Ishikawa (cell line): ENCODE data around the gene RIMS1.

ENCODE experiments used
- CEBPB ChIP-seq: IDR thresholded peaks from 2 replicates; pipeline ENCODE4 v1.6.1; 2012
- CREB1 ChIP-seq: IDR thresholded peaks from 2 replicates; pipeline ENCODE4 v1.6.1; 2012; ENCODE audit warnings: low read depth
- EGR1 ChIP-seq: IDR thresholded peaks from 2 replicates; pipeline ENCODE4 v1.6.1; 2012
- EP300 ChIP-seq: IDR thresholded peaks from 2 replicates; pipeline ENCODE4 v1.6.1; 2012; ENCODE audit warnings: borderline replicate concordance
- FOXM1 ChIP-seq: IDR thresholded peaks from 2 replicates; pipeline ENCODE4 v1.6.1; 2012; ENCODE audit warnings: low read depth, borderline replicate concordance
- NFIC ChIP-seq: IDR thresholded peaks from 2 replicates; pipeline ENCODE4 v1.6.1; 2012
- RAD21 ChIP-seq: IDR thresholded peaks from 2 replicates; pipeline ENCODE4 v1.6.1; 2012; ENCODE audit warnings: low read depth
- TAF1 ChIP-seq: IDR thresholded peaks from 2 replicates; pipeline ENCODE4 v1.6.1; 2012; ENCODE audit warnings: low read depth, mild to moderate bottlenecking
- TCF12 ChIP-seq: IDR thresholded peaks from 2 replicates; pipeline ENCODE4 v1.6.1; 2012; ENCODE audit warnings: low read depth
- TEAD4 ChIP-seq: IDR thresholded peaks from 2 replicates; pipeline ENCODE4 v1.6.1; 2012
- USF1 ChIP-seq: IDR thresholded peaks from 2 replicates; pipeline ENCODE4 v1.6.1; 2012
- YY1 ChIP-seq: IDR thresholded peaks from 2 replicates; pipeline ENCODE4 v1.6.1; 2012; ENCODE audit warnings: low read depth
- ZBTB7A ChIP-seq: IDR thresholded peaks from 2 replicates; pipeline ENCODE4 v1.6.1; 2012; ENCODE audit warnings: low read depth
- TF ChIP-seq, protein P1 (sequence below): IDR thresholded peaks from 2 replicates; pipeline ENCODE4 v1.6.1; 2012
- TF ChIP-seq, protein P2 (sequence below): IDR thresholded peaks from 2 replicates; pipeline ENCODE4 v1.6.1; 2012; ENCODE audit warnings: low read depth, mild to moderate bottlenecking

Gene RIMS1

DNA sequence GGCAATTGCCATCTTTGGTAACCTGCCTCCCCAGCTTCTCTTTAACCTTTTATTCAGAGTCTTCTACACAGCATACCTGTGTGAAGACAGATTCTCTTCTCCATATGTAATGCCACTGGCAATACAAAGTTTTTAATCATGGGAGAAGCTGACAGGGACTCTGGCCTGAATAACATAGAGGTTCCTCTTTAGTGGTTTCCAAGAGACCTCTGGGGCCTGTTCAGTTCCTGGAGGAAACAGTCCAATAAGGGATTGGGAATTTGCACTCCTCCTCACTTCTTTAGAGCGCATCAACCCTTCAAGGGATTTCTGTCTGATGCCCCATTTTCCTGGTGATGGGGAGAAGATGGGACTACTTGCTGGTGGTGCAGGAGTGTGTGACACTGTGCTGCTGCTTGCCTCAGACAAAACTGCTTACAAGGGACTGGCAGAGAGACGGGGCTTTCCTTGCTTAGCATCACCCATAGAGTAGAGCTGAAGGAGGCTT, 1.4 kb downstream of the RIMS1 start:
- no peak for TF ChIP-seq USF1
- TF ChIP-seq NFIC = no peak
- TF ChIP-seq CEBPB = no peak
- no peak for TF ChIP-seq TEAD4
- TF ChIP-seq RAD21 = no peak
- TF ChIP-seq CREB1 = no peak
- TF ChIP-seq, protein P1, sequence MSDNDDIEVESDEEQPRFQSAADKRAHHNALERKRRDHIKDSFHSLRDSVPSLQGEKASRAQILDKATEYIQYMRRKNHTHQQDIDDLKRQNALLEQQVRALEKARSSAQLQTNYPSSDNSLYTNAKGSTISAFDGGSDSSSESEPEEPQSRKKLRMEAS = no peak
- TF ChIP-seq EGR1 = no peak
- no peak for TF ChIP-seq YY1
- no peak for TF ChIP-seq TAF1
- TF ChIP-seq FOXM1 = no peak
- no peak for TF ChIP-seq EP300

DNA sequence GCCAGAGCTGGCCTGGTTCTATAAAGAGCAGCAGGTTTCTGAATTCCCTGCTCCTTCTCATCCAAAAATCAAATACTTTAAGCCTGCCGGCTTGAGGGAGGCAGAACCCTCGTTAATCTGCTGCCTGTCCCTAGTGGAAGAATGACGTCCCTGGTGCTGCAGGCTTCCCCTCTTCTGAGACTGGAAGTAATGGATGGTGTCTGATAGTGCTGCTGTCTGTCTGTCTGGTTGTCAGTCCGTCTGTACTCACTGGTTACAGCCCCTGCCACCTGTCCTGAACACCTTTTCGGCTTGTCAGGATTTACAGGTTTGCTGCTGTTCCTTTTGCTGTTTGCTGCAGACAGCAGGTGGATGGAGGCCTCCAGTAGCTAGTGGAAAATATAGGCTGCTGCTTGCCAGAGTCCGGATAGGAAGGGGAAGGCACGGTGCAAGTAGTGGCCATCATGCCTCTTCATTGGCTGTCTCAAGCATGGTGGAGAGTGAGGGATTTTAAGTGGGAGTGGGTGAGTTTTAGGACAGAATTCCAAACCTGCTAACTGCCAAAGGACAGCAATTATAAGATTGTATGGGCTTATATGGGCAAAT, 2.5 kb downstream of the RIMS1 start:
- no peak for TF ChIP-seq CEBPB
- no peak for TF ChIP-seq FOXM1
- no peak for TF ChIP-seq EGR1

DNA sequence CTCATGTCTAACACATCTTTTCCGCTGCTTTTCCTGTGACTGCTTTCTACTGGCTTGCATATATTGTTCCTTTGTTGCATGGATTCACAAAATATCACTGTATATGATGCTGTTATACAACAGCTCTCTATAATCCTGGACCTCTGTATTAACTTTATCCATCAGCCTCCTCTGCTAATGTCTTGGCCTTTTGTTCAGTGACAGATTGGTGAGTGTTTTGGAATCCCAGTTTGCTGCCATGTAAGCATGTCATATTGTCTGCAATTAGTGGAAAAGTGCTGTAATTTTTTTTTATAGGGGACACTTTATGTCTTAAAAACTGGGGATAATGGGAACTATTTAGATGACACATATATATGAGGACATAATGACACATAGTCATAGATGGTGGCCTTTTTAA, 3.0 kb downstream of the RIMS1 start:
- TF ChIP-seq TAF1 (no peak), ZBTB7A (no peak), CREB1 (no peak), CEBPB (no peak), TEAD4 (no peak), USF1 (no peak), FOXM1 (no peak), YY1 (no peak), RAD21 (no peak), TCF12 (no peak), EP300 (no peak), EGR1 (no peak), NFIC (no peak)
- TF ChIP-seq, protein P1 = no peak
- TF ChIP-seq, protein P2, sequence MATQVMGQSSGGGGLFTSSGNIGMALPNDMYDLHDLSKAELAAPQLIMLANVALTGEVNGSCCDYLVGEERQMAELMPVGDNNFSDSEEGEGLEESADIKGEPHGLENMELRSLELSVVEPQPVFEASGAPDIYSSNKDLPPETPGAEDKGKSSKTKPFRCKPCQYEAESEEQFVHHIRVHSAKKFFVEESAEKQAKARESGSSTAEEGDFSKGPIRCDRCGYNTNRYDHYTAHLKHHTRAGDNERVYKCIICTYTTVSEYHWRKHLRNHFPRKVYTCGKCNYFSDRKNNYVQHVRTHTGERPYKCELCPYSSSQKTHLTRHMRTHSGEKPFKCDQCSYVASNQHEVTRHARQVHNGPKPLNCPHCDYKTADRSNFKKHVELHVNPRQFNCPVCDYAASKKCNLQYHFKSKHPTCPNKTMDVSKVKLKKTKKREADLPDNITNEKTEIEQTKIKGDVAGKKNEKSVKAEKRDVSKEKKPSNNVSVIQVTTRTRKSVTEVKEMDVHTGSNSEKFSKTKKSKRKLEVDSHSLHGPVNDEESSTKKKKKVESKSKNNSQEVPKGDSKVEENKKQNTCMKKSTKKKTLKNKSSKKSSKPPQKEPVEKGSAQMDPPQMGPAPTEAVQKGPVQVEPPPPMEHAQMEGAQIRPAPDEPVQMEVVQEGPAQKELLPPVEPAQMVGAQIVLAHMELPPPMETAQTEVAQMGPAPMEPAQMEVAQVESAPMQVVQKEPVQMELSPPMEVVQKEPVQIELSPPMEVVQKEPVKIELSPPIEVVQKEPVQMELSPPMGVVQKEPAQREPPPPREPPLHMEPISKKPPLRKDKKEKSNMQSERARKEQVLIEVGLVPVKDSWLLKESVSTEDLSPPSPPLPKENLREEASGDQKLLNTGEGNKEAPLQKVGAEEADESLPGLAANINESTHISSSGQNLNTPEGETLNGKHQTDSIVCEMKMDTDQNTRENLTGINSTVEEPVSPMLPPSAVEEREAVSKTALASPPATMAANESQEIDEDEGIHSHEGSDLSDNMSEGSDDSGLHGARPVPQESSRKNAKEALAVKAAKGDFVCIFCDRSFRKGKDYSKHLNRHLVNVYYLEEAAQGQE = no peak

DNA sequence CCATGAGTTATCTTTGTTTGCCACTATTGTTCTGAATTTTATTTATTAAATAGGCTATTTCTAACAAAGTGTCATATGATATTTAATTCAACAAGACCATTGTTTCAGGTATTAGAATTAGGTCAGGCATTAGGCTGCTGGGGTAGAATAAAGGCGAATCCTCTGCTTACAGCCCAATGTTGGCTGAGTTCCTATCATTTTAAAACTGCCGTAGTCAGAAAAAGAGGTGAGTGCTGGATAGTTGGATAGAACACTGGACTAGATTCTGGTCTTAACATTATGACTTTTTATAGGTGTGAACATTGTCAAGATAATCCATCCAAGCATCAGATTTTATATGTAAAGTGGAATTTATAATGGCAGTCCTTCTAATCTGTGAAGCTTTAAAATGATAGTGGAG, 6.3 kb downstream of the RIMS1 start:
- TF ChIP-seq EP300 (no peak), TEAD4 (no peak), CREB1 (no peak), ZBTB7A (no peak), TCF12 (no peak), USF1 (no peak), RAD21 (no peak)
- TF ChIP-seq, protein P2 = no peak
- TF ChIP-seq, protein P1 = no peak

DNA sequence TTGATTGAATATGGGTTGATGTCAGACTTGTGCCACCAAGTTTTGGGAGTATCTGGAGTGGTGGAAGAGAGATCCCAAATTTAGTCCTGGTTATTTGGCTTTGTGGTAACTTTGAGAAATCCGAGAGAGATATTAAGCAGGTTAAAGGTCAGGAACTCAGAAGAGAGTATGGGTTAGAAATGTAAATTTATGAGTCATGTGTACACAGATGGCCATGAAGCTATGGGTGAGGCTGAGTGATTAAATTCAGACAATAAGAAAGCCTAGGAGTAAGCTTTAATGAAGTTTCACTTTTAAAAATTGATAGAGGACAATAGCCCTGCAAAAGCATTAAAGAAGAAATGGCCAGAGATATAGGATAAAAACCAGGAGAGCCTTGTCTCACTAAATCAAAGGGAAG, 14.3 kb downstream of the RIMS1 start:
- TF ChIP-seq, protein P2 = no peak
- TF ChIP-seq CEBPB = no peak
- no peak for TF ChIP-seq EGR1
- TF ChIP-seq, protein P1 = no peak
- TF ChIP-seq USF1 = no peak
- no peak for TF ChIP-seq YY1
